Activated naive CD8-positive, alpha-beta T cell treated with anti-CD3 and anti-CD28 coated beads, Interleukin-2, amount 50 U/mL, for 16 hours (primary cell): ENCODE measurements around the gene CHST14.
"Not testable (repeated sequence)": the region's sequence is repeated elsewhere in the genome, so short reads cannot be mapped to it uniquely, and the experiment has no call there.

Experiments
- DNase-seq: peaks from one replicate; pipeline ENCODE4 v3.0.0-alpha.2; 2020; ENCODE audit warnings: low read depth, low spot score

CHST14 gene

GRCh38 chr15:40440743-40441564, 29.8 kb upstream of the CHST14 start, which contains the start of gene BAHD1:
BAHD1 (plus strand) TSS chr15:40440953; CDS start chr15:40458465, 17,512 bp downstream.
- DNase-seq, result peak; percentile 90

GRCh38 chr15:40441565-40442531, 28.9 kb upstream of the CHST14 start:
- no peak for DNase-seq

GRCh38 chr15:40443255-40443654, 27.5 kb upstream of the CHST14 start:
- no peak for DNase-seq

- DNase-seq, result no peak
These were observed 26.9 kb upstream of the CHST14 start for GRCh38 chr15:40443846-40444245.

GRCh38 chr15:40444736-40445135, 26.0 kb upstream of the CHST14 start:
- DNase-seq, result no peak

GRCh38 chr15:40445421-40445922, 25.3 kb upstream of the CHST14 start:
- no peak for DNase-seq

- no peak for DNase-seq
These were observed 24.6 kb upstream of the CHST14 start for GRCh38 chr15:40446144-40446543.

- no peak for DNase-seq
These were observed 22.4 kb upstream of the CHST14 start for GRCh38 chr15:40448354-40448753.

GRCh38 chr15:40449275-40449674, 21.5 kb upstream of the CHST14 start:
- no peak for DNase-seq

- DNase-seq, result no peak
These were observed 20.7 kb upstream of the CHST14 start for GRCh38 chr15:40450047-40450446.

- no peak for DNase-seq
These were observed 19.1 kb upstream of the CHST14 start for GRCh38 chr15:40451527-40452158.

GRCh38 chr15:40452296-40453090, 18.3 kb upstream of the CHST14 start:
- DNase-seq, result no peak

- not testable (repeated sequence) for DNase-seq
These were observed 16.8 kb upstream of the CHST14 start for GRCh38 chr15:40453941-40454340.

GRCh38 chr15:40454904-40455391, 15.8 kb upstream of the CHST14 start:
- DNase-seq, result no peak

GRCh38 chr15:40456299-40456712, 14.5 kb upstream of the CHST14 start:
- no peak for DNase-seq

- no peak for DNase-seq
These were observed 14.0 kb upstream of the CHST14 start for GRCh38 chr15:40456738-40457137.

- no peak for DNase-seq
These were observed 12.1 kb upstream of the CHST14 start for GRCh38 chr15:40458495-40459371.

- DNase-seq, result no peak
These were observed 11.3 kb upstream of the CHST14 start for GRCh38 chr15:40459391-40460015.

- DNase-seq, result no peak
These were observed 10.4 kb upstream of the CHST14 start for GRCh38 chr15:40460404-40460803.
